GM12878 (cell line): Measurements from ENCODE around the gene CD3D. TPM values are rescaled to one million over a fixed set of nuclear protein-coding genes. Genes with fewer than 3 reads are reported as not detected.

Experiments used
- ATAC-seq: fragments of 200-7000 bp; cut with Tn5 transposase; 3 replicates; pipeline ENCODE4 v1.9.1; 2020; ENCODE audit warnings: mild to moderate bottlenecking, moderate library complexity
- BruUV-seq: library from RNA; stranded (reverse); fragments of 400-500 nt; replicated peaks from 2 replicates; lab custom pipeline; 2021; lab: Mats Ljungman, UMichigan
- CTCF ChIA-PET: fragments of 300-600 bp; sonication (Branson Sonifier 250); formaldehyde crosslinking; extraction: SDS; loops from one replicate; lab custom pipeline; 2021; ENCODE audit warnings: inconsistent platforms; lab: Yijun Ruan, JAX
- POLR2A ChIA-PET: fragments of 350-600 bp; formaldehyde crosslinking; extraction: SDS; loops from one replicate; lab custom pipeline; 2021; ENCODE audit warnings: inconsistent platforms; lab: Charles Lee
- RAD21 ChIA-PET: fragments of 300-600 bp; sonication (Branson Sonifier 250); formaldehyde crosslinking; loops from one replicate; lab custom pipeline; 2023; ENCODE audit warnings: antibody characterized with exemption; ENCODE audit not compliant: unreplicated experiment; lab: Charles Lee
- SMC1A ChIA-PET: fragments of 300-600 bp; sonication (Branson Sonifier 250); formaldehyde crosslinking; loops from one replicate; lab custom pipeline; 2023; ENCODE audit not compliant: unreplicated experiment, uncharacterized antibody; lab: Charles Lee
- DNase-seq: peaks from one replicate; pipeline ENCODE4 v3.0.0-alpha.2; 2011; ENCODE audit warnings: low read depth, low spot score
- FAIRE-seq: peaks from 3 replicates; lab custom pipeline; 2011; peaks lifted over from hg19 to GRCh38; lab: Jason Lieb, UNC
- H2AFZ ChIP-seq: 2 replicates; pipeline ENCODE4 v1.6.0; 2011; ENCODE audit warnings: low read depth, low read length, control low read depth; ENCODE audit not compliant: control insufficient read depth
- H3K27ac ChIP-seq: 2 replicates; pipeline ENCODE4 v1.5.1; 2011; ENCODE audit warnings: control low read depth; ENCODE audit not compliant: control insufficient read depth, insufficient read depth
- H3K27me3 ChIP-seq, 2 experiments: replicated peaks in 1 of 2; 2 replicates each; pipeline versions ENCODE4 v1.6.0 to v1.6.1; 2011; ENCODE audit warnings: low read length in 1 of 2; ENCODE audit not compliant: control insufficient read depth in 2 of 2, insufficient read depth in 2 of 2
- H3K36me3 ChIP-seq, 2 experiments: 2 replicates each; pipeline ENCODE4 v1.5.1; 2011; ENCODE audit warnings: low read length in 1 of 2; ENCODE audit not compliant: control insufficient read depth in 2 of 2, insufficient read depth in 2 of 2
- H3K4me1 ChIP-seq: 2 replicates; pipeline ENCODE4 v1.6.1; 2011; ENCODE audit warnings: mild to moderate bottlenecking, low read length, moderate library complexity, mixed read lengths; ENCODE audit not compliant: control insufficient read depth, insufficient read depth
- H3K4me2 ChIP-seq: 2 replicates; pipeline ENCODE4 v1.6.0; 2011; ENCODE audit warnings: control low read depth; ENCODE audit not compliant: control insufficient read depth, insufficient read depth
- H3K4me3 ChIP-seq: fragments of 200-600 bp; sonication (generic); 2 replicates; pipeline ENCODE4 v1.5.1; 2016
- H3K79me2 ChIP-seq: 2 replicates; pipeline ENCODE4 v1.6.0; 2011; ENCODE audit warnings: low read length; ENCODE audit not compliant: control insufficient read depth, insufficient read depth
- H3K9ac ChIP-seq: 2 replicates; pipeline ENCODE4 v1.8.0; 2011; ENCODE audit warnings: low read length, control low read depth, mixed read lengths; ENCODE audit not compliant: control insufficient read depth, insufficient read depth
- H3K9me3 ChIP-seq: replicated peaks from 3 replicates; pipeline ENCODE4 v1.5.1; 2011; ENCODE audit warnings: mild to moderate bottlenecking, low read length; ENCODE audit not compliant: control insufficient read depth, insufficient read depth
- H4K20me1 ChIP-seq: 2 replicates; pipeline ENCODE4 v1.6.0; 2011; ENCODE audit not compliant: control insufficient read depth, insufficient read depth
- DPF2 ChIP-seq: fragments of 450-650 bp; IDR thresholded peaks from 2 replicates; pipeline ENCODE4 v1.6.1; 2017; ENCODE audit warnings: mild to moderate bottlenecking
- ESRRA ChIP-seq: IDR thresholded peaks from 2 replicates; pipeline ENCODE4 v1.6.1; 2012; ENCODE audit warnings: mild to moderate bottlenecking, low read length, improper control_type of control experiment
- IKZF2 ChIP-seq, 2 experiments: fragments of 450-650 bp; IDR thresholded peaks; 2 replicates each; pipeline ENCODE4 v1.6.1; 2017; ENCODE audit warnings: mild to moderate bottlenecking in 2 of 2, moderate library complexity in 2 of 2
- IRF4 ChIP-seq: IDR thresholded peaks from 2 replicates; pipeline ENCODE4 v1.6.1; 2011; ENCODE audit warnings: low read depth, low read length
- KLF5 ChIP-seq: fragments of 450-650 bp; IDR thresholded peaks from 2 replicates; pipeline ENCODE4 v1.6.1; 2014; ENCODE audit warnings: mild to moderate bottlenecking; ENCODE audit not compliant: partially characterized antibody
- MLLT1 ChIP-seq: fragments of 450-650 bp; IDR thresholded peaks from 2 replicates; pipeline ENCODE4 v1.6.1; 2016; ENCODE audit warnings: mild to moderate bottlenecking
- MYB ChIP-seq: fragments of 150-350 bp; IDR thresholded peaks from 2 replicates; pipeline ENCODE4 v1.6.1; 2014; ENCODE audit warnings: mild to moderate bottlenecking, low read depth, low read length, borderline replicate concordance
- NFYA ChIP-seq: IDR thresholded peaks from 2 replicates; pipeline ENCODE4 v1.6.1; 2011; ENCODE audit warnings: low read depth, mild to moderate bottlenecking, low read length, improper control_type of control experiment, borderline replicate concordance
- PKNOX1 ChIP-seq: fragments of 450-650 bp; IDR thresholded peaks from 2 replicates; pipeline ENCODE4 v1.6.1; 2016; ENCODE audit warnings: mild to moderate bottlenecking
- RAD21 ChIP-seq: IDR thresholded peaks from 2 replicates; pipeline ENCODE4 v1.6.1; 2011; ENCODE audit warnings: mild to moderate bottlenecking, low read depth, low read length, moderate library complexity; ENCODE audit not compliant: insufficient read depth
- RCOR1 ChIP-seq: conservative IDR thresholded peaks from 2 replicates; pipeline ENCODE4 v1.6.1; 2012; ENCODE audit warnings: low read depth, low read length, improper control_type of control experiment
- RUNX3 ChIP-seq: IDR thresholded peaks from 2 replicates; pipeline ENCODE4 v1.6.1; 2012; ENCODE audit warnings: low read length, inconsistent platforms
- SIX5 ChIP-seq: IDR thresholded peaks from 2 replicates; pipeline ENCODE4 v1.6.1; 2011; ENCODE audit warnings: mild to moderate bottlenecking, low read depth, low read length, moderate library complexity; ENCODE audit not compliant: severe bottlenecking
- WRNIP1 ChIP-seq: IDR thresholded peaks from 2 replicates; pipeline ENCODE4 v1.6.1; 2011; ENCODE audit warnings: low read depth, low read length, improper control_type of control experiment, borderline replicate concordance
- YY1 ChIP-seq: IDR thresholded peaks from 2 replicates; pipeline ENCODE4 v1.6.1; 2011; ENCODE audit warnings: low read depth, mild to moderate bottlenecking, low read length
- WGBS: methylation state at CpG from one replicate; pipeline ENCODE4 v1.1.6; 2016; ENCODE audit warnings: low lambda C conversion rate; ENCODE audit not compliant: insufficient replicate concordance, insufficient coverage; ENCODE audit errors: missing lambda C conversion rate; 5-methylcytosine and 5-hydroxymethylcytosine counted together
- in situ Hi-C: fragments of 300-500 bp; cut with MboI; formaldehyde crosslinking; loops from 9 replicates; pipeline ENCODE4 v1.14.3; 2018; ENCODE audit warnings: mixed read lengths
- intact Hi-C: fragments of 100-400 bp; cut with micrococcal nuclease; formaldehyde crosslinking; loops from one replicate; pipeline ENCODE4 v1.14.2; 2022; ENCODE audit not compliant: unreplicated experiment
- polyA plus RNA-seq, 11 experiments: library from polyadenylated mRNA; depleted of rRNA in 4 of 11; unstranded in 6 of 11; stranded (reverse) in 5 of 11; fragments of >200 nt; fragmentation: Nextera tagmentation in 4 of 11; fragmentation: Illumina TruSeq in 1 of 11; extraction: Ambion mirVana in 4 of 11; extraction: Trizol in 1 of 11; gene quantifications; 1 replicate in 1 of 11; 2 replicates in 10 of 11; pipeline versions ENCODE4 v1.2.1 to v1.2.3, GENCODE V29; 2011 to 2016; ENCODE audit warnings: inconsistent platforms in 2 of 11, missing spikeins in 2 of 11, low read depth in 1 of 11
- total RNA-seq, 4 experiments: library from RNA; depleted of rRNA in 3 of 4; stranded (reverse); fragments of >200 nt in 3 of 4; fragmentation: Illumina TruSeq in 1 of 4; extraction: Trizol in 1 of 4; gene quantifications; 2 replicates each; pipeline versions ENCODE4 v1.2.1 to v1.2.3, GENCODE V29; 2013 to 2021
- TF ChIP-seq, protein P1 (sequence below): IDR thresholded peaks from 2 replicates; pipeline ENCODE4 v1.6.1; 2011; ENCODE audit warnings: borderline replicate concordance, low read depth, mild to moderate bottlenecking, moderate library complexity, low read length; ENCODE audit not compliant: insufficient read depth, poor library complexity, severe bottlenecking
- TF ChIP-seq, protein P2 (sequence below): fragments of 450-650 bp; IDR thresholded peaks from 2 replicates; pipeline ENCODE4 v1.6.1; 2017; ENCODE audit warnings: borderline replicate concordance
- TF ChIP-seq, protein P3 (sequence below): IDR thresholded peaks from 2 replicates; pipeline ENCODE4 v1.6.1; 2011; ENCODE audit warnings: low read depth, mild to moderate bottlenecking, low read length, moderate library complexity, borderline replicate concordance; ENCODE audit errors: extremely low read depth

The CD3D gene
- total and polyA plus RNA-seq, 10 of the 15 experiments (the other 5 are each of a cell fraction or from before 2014, with no cell fraction given) = 0.13 to 0.69 (median 0.29) TPM; not detected in 6

- no peak within 1 kb of the TSS for H3K4me3 ChIP-seq
- no peak within 1 kb of the TSS for H3K9ac ChIP-seq
- H4K20me1 ChIP-seq = no peaks in the 10 kb centered on the region
- no TSS peak for BruUV-seq
- DNase-seq (no peak), FAIRE-seq (no peak), ATAC-seq (no peak)
- H3K27me3 ChIP-seq = peaks cover 0 to 2% of the 10 kb centered on the region in 2 experiments; a peak in 1 of 4 replicates
- CTCF ChIA-PET = interaction anchor here (0.6 to 2.1 kb wide), 5 partner anchors 9 to 134 kb away, joined by 3 to 11 read pairs (median 4); no protein-coding TSS in a partner anchor
- peaks cover 4% of the 10 kb centered on the region; the same call in 1 of the 2 replicates for H3K4me1 ChIP-seq
- POLR2A ChIA-PET = no interaction called here
- no peak within 1 kb of the TSS for H3K27ac ChIP-seq
- SMC1A ChIA-PET = interaction anchor here (1.1 to 1.5 kb wide), 3 partner anchors 9 to 90 kb away, joined by 4 to 5 read pairs (median 4); partner anchors contain the start of gene UBE4A
- H3K9me3 ChIP-seq = no peaks in the 10 kb centered on the region; the same call in 2 of the 3 replicates
- intact Hi-C loops = no loop called here
- in situ Hi-C loops = no loop called here
- H3K4me2 ChIP-seq = no peak within 1 kb of the TSS
- peak within 1 kb of the TSS; percentile 37 for H2AFZ ChIP-seq
- H3K79me2 ChIP-seq = no peaks in the 10 kb centered on the region
- 65% methylated on average over 8 of the region's 8 CpGs for WGBS
- no peaks in the 10 kb centered on the region for H3K36me3 ChIP-seq
- RAD21 ChIA-PET = interaction anchor here (0.6 kb wide), 1 partner anchor 9 kb away, joined by 3 read pairs; no protein-coding TSS in a partner anchor
- TF ChIP-seq, protein P1, sequence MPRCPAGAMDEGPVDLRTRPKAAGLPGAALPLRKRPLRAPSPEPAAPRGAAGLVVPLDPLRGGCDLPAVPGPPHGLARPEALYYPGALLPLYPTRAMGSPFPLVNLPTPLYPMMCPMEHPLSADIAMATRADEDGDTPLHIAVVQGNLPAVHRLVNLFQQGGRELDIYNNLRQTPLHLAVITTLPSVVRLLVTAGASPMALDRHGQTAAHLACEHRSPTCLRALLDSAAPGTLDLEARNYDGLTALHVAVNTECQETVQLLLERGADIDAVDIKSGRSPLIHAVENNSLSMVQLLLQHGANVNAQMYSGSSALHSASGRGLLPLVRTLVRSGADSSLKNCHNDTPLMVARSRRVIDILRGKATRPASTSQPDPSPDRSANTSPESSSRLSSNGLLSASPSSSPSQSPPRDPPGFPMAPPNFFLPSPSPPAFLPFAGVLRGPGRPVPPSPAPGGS = no peak
- TF ChIP-seq WRNIP1 (no peak), KLF5 (no peak), DPF2 (no peak), RAD21 (no peak), IKZF2 (IDR thresholded peaks at IDR 0.05) (no peak), YY1 (peak; percentile 31; the same call in 1 of the 2 replicates), RCOR1 (no peak), IRF4 (no peak), NFYA (no peak), PKNOX1 (no peak), SIX5 (no peak), ESRRA (no peak), MYB (no peak), MLLT1 (no peak), RUNX3 (peak; percentile 36; the same call in 1 of the 2 replicates)
- TF ChIP-seq, protein P2, sequence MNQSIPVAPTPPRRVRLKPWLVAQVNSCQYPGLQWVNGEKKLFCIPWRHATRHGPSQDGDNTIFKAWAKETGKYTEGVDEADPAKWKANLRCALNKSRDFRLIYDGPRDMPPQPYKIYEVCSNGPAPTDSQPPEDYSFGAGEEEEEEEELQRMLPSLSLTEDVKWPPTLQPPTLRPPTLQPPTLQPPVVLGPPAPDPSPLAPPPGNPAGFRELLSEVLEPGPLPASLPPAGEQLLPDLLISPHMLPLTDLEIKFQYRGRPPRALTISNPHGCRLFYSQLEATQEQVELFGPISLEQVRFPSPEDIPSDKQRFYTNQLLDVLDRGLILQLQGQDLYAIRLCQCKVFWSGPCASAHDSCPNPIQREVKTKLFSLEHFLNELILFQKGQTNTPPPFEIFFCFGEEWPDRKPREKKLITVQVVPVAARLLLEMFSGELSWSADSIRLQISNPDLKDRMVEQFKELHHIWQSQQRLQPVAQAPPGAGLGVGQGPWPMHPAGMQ = no peak
- TF ChIP-seq, protein P3, sequence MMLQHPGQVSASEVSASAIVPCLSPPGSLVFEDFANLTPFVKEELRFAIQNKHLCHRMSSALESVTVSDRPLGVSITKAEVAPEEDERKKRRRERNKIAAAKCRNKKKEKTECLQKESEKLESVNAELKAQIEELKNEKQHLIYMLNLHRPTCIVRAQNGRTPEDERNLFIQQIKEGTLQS = no peak
Measured at GRCh38 chr11:118304568-118305248, 37.8 kb downstream of the CD3D start, which contains the start of gene CD3E. Gene CD3E (plus strand): TSS chr11:118304730. CDS start chr11:118304953, 223 bp downstream.
